ENCODE results near the gene MYO3B.

GRCh38 chr2:170307555-170308351 lies 129.8 kb downstream of the MYO3B start:
- TF ChIP-seq CTCF (optimal IDR thresholded peaks at IDR 0.05 in 1 of 3, IDR thresholded peaks at IDR 0.05 in 1 of 3, conservative IDR thresholded peaks at IDR 0.05 in 1 of 3; ENCODE audit: extremely low read depth in 1 of 3, insufficient read depth in 2 of 3, low read length in 3 of 3) (no peak), EZH2 (IDR thresholded peaks at IDR 0.05; ENCODE audit: low read length) (no peak)
